ENCODE results near the gene EYS.

- TF ChIP-seq CTCF (conservative IDR thresholded peaks at IDR 0.05) (no peak), ZFX (IDR thresholded peaks at IDR 0.05) (no peak)
Measured at GRCh38 chr6:64437996-64438395, 1269.0 kb downstream of the EYS start.

All from C4-2B (cell line).